RPMI7951 (cell line): Measurements from ENCODE around the gene ADK. TPM values are rescaled to one million over a fixed set of nuclear protein-coding genes. Genes with fewer than 3 reads are reported as not detected.

Experiments used
- DNase-seq: peaks from one replicate; pipeline ENCODE4 v3.0.0-alpha.2; 2012; ENCODE audit warnings: low read depth
- total RNA-seq: library from RNA; depleted of rRNA; stranded (reverse); fragments of >200 nt; shearing (Covaris generic); gene quantifications from 2 replicates; pipeline ENCODE4 v1.2.3, GENCODE V29; 2014

ADK gene
- total RNA-seq, 1 experiment from 2014 or later: 64.6 TPM

GRCh38 chr10:74600170-74600569 is 449.1 kb downstream of the ADK start:
- DNase-seq: no peak

DNA sequence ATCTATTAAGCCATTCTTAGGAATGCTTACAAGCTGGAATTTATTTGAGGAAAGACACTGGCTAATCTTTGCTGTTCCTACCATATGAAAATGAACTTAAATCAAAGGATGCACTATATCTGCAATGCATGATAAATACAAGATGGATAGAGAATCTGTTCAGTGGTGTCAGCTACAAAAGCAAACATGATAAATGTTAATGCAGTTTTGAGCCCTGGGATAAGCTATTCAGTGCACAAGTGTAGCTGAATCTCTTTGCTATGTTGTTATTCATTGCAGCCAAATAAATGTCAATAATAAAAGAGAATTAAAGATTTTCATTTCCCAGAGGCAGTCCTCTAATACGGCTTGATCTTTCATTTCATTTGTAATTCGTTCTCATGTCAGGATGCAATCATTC is 451.6 kb downstream of the ADK start:
- no peak for DNase-seq

GRCh38 chr10:74610299-74610698 is 459.3 kb downstream of the ADK start:
- no peak for DNase-seq

- DNase-seq: peak; percentile 20
Measured at GRCh38 chr10:74612195-74612594, 461.2 kb downstream of the ADK start.

DNA sequence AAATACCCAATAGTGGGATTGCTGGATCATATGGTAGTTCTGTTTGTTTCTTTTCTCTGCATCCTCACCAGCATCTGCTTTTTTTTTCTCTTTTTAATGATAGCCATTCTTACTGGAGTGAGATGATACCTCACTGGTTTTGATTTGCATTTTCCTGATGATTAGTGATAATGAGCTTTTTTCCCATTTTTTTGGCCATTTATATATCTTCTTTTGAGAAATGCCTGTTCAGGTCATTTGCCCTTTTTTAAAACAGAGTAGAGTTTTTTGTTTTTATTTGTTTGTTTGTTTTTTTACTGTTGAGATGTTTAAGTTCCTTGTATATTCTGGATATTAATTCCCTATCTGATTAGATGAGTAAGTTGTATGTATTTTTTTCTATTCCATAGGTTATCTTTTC is 469.6 kb downstream of the ADK start:
- no peak for DNase-seq

GRCh38 chr10:74623786-74624185 is 472.8 kb downstream of the ADK start:
- DNase-seq: no peak

- DNase-seq: no peak
Measured at GRCh38 chr10:74624501-74624900, 473.5 kb downstream of the ADK start.

DNA sequence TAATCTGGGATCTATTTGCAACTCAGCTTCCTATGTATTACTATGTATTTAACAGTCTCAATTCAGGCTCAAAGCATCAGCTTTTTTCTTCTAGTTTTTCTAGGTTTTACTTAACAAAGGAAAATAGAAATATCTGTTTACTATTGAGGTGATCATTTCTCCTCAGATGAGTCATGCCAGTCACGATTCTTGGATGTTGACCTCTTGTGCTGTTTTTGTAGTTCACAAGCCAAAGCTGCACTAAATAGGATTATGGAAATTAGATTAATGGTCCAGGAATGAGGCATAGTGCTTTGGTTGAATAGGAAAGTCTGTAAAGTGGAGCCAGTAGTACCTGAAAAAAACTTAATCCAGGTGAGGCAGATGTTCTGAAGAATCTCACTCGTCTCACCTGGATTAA is 477.1 kb downstream of the ADK start:
- no peak for DNase-seq

- DNase-seq: no peak
Measured at GRCh38 chr10:74634995-74635536, 484.0 kb downstream of the ADK start.

GRCh38 chr10:74635655-74636054 is 484.6 kb downstream of the ADK start:
- no peak for DNase-seq

DNA sequence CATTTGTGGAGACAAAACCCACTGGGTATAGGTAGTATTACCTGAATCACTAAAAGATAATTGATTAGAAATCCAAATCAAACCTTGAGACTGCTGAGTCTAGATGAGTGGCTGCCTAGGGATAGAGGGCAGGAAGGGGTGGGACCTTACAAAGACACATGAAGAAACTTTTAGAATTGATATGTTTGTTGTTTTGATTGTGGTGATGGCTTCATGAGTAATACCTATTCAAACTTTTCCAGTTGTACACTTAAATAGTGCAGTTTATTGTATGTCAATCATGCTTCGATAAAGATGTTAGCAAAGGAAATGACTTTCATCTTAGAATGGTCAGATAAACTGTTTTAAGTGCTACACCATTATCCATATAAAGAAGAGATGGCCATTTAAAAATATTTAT is 486.7 kb downstream of the ADK start:
- DNase-seq: no peak

DNA sequence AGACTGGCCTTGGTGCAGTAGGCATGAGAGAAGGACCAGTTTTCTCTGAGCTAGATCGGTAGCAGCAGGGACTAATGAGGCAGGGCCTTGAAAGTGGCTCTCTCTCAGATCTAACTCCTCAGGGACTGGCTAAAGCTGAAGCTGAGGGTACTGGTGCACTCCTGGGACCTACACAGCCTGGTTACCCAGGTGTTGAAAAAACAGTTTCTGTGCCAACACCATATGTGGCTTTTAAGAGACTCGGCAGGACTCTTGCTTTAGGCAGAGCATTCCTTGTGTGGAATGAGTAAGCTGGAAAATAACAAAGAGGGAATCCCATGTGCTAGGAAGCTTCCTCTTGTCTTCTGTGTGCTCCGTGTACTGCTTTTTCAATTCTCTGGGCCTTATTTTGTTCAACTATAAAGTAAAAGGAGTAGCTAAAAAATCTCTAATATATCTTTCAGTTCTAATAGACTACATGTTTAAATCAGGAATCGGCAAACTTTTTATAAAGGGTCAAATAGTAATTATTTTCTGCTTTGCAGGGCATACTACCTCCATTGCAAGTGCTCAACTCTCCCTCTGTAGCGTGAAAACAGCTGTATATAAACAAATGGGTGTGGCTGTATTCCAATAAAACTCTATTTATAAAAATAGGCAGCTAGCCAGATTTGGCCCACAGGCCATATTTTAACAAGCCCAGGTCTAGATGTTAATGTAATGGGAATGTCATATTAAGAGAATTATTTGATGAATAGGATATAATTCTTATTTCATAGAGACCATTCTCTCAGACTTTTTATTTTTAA is 489.3 kb downstream of the ADK start:
- DNase-seq: peak; percentile 49

- no peak for DNase-seq
Measured at GRCh38 chr10:74641659-74642058, 490.6 kb downstream of the ADK start.

- no peak for DNase-seq
Measured at GRCh38 chr10:74642901-74643595, 492.0 kb downstream of the ADK start.

- DNase-seq: no peak
Measured at GRCh38 chr10:74643596-74643975, 492.6 kb downstream of the ADK start.

DNA sequence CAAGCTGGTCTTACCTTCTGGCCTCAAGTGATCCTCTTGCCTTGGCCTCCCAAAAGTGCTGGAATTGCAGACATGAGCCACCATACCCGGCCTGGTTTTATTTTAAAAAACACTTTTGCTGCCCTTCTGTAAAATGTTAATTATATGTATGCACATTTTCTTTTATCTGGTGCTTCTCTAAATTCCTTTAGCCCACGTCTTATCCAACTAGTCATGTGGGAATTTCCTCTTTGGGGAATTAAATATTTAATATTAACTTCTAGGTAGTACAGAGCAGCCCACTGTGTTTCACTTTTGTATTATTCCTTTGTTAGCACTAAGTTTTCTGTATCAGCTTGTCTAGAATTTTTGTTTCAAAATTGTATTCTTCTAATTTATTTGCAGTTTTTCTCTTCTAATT is 493.7 kb downstream of the ADK start:
- DNase-seq: no peak

DNA sequence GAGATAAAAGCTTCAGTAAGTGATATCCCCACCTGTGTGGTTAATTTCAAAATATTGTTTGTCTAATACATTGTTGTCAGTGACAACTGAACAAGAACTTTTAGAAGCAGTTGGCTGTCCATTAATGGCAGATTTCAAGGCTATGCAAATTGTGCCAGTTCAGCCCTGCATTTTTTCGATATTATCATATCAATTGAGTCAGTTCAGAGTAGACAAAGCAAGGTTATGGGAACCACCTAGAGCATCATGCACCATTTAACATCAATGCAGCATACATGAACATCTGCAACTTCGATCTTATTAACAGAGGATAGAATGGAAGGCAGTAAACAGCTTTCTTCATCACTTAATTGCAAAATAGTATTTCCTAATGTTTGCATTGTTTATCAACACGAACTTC is 494.7 kb downstream of the ADK start:
- DNase-seq: no peak

DNA sequence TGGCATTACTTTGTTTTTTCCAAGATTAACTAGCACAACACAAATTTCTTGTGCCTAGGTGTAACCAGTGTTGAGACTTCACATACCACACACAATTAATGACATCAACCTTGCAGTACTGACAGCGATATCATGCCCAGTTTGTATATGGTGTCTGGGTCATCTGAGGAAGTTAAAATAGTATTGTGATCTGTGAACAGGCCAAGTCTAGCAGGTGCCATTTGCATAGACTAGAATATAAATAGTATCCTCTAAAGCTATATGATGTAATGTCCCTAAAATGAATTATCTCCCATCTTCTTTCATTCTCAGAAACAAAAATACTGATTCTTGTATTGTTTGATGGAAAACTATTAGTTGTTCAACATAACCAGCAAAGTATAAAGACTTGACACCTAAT is 499.6 kb downstream of the ADK start:
- no peak for DNase-seq

GRCh38 chr10:74651565-74651964 is 500.5 kb downstream of the ADK start:
- no peak for DNase-seq

- DNase-seq: no peak
Measured at GRCh38 chr10:74652664-74653063, 501.6 kb downstream of the ADK start.

GRCh38 chr10:74658511-74658910 is 507.5 kb downstream of the ADK start:
- no peak for DNase-seq

GRCh38 chr10:74662635-74663034 is 511.6 kb downstream of the ADK start:
- DNase-seq: no peak

- DNase-seq: no peak
Measured at GRCh38 chr10:74669210-74669609, 518.2 kb downstream of the ADK start.
